Body of pancreas (tissue), 4 donors: Measurements from ENCODE around the gene SNRNP25. TPM values are rescaled to one million over a fixed set of nuclear protein-coding genes. Genes with fewer than 3 reads are reported as not detected.

Source experiments
- ATAC-seq: fragments of 150-250 bp; one replicate; pipeline ENCODE4 v1.9.1; 2016
- DNase-seq, 4 donors: peaks; one replicate each; pipeline ENCODE4 v3.0.0-alpha.2; 2019
- H3K27ac ChIP-seq, 4 donors: fragments of 200-600 bp; sonication (generic); 1 replicate in 3 of 4; 2 replicates in 1 of 4; pipeline versions ENCODE4 v1.5.1 to v1.6.1; 2016 to 2019; ENCODE audit warnings: mild to moderate bottlenecking in 1 of 4, mixed read lengths in 1 of 4, moderate library complexity in 1 of 4
- H3K27me3 ChIP-seq, 2 donors: fragments of 200-600 bp; sonication (generic); one replicate each; pipeline ENCODE4 v1.6.0; 2016; ENCODE audit warnings: mild to moderate bottlenecking in 1 of 2
- H3K36me3 ChIP-seq, 2 donors: fragments of 200-600 bp; sonication (generic); replicated peaks in 1 of 2; 2 replicates each; pipeline ENCODE4 v1.5.1; 2016; ENCODE audit warnings: low read depth in 2 of 2; ENCODE audit not compliant: insufficient read depth in 1 of 2
- H3K4me1 ChIP-seq: fragments of 200-600 bp; sonication (generic); one replicate; pipeline ENCODE4 v1.6.0; 2016
- H3K4me3 ChIP-seq, 2 donors: fragments of 200-600 bp; sonication (generic); 1 replicate in 1 of 2; 2 replicates in 1 of 2; pipeline ENCODE4 v1.5.1; 2016 to 2019
- H3K9me3 ChIP-seq, 3 donors: fragments of 200-600 bp; sonication (generic); 1 replicate in 2 of 3; 2 replicates in 1 of 3; pipeline ENCODE4 v1.5.1; 2016
- CTCF ChIP-seq, 7 experiments: fragments of 450-650 bp in 4 of 7; fragments of 200-600 bp in 3 of 7; sonication (generic) in 3 of 7; IDR thresholded peaks; one replicate each; pipeline ENCODE4 v1.5.1; 2016 to 2019; ENCODE audit warnings: antibody characterized with exemption in 7 of 7
- POLR2A ChIP-seq, 3 donors: fragments of 450-650 bp; IDR thresholded peaks; one replicate each; pipeline ENCODE4 v1.6.1; 2016; ENCODE audit warnings: antibody characterized with exemption in 3 of 3, mild to moderate bottlenecking in 2 of 3
- WGBS, 2 donors: methylation state at CpG; one replicate each; pipeline ENCODE4 v1.1.5; 2017; 5-methylcytosine and 5-hydroxymethylcytosine counted together
- intact Hi-C: fragments of 100-400 bp; cut with DNase I; formaldehyde crosslinking; loops from one replicate; pipeline ENCODE4 v1.15.1; 2023
- total RNA-seq, 2 donors: library from RNA; depleted of rRNA; stranded (reverse); fragments of >200 nt; gene quantifications; one replicate each; pipeline ENCODE4 v1.1.0, GENCODE V29; 2016

SNRNP25 gene
- total RNA-seq, 2 donors from 2014 or later, result 13.2 to 13.5 TPM

GRCh38 chr16:62283-62967 is 8.8 kb downstream of the SNRNP25 start:
- intact Hi-C loops, result no loop called here
- H3K9me3 ChIP-seq, result no peaks in the 10 kb centered on the region
- 91 to 93% methylated on average over 17 to 22 of the region's 34 CpGs for WGBS, 2 donors
- H3K4me3 ChIP-seq, result no peak overlapping the region
- no peak overlapping the region for H3K27ac ChIP-seq
- no peak for DNase-seq
- peaks cover 7% of the 10 kb centered on the region for H3K4me1 ChIP-seq
- TF ChIP-seq CTCF (IDR thresholded peaks at IDR 0.05), result no peak
- no peak for TF ChIP-seq POLR2A (IDR thresholded peaks at IDR 0.05)
- no peaks in the 10 kb centered on the region for H3K27me3 ChIP-seq
- peaks cover 0 to 3% of the 10 kb centered on the region in 2 donors for H3K36me3 ChIP-seq
- no peak for ATAC-seq

- peaks cover 0 to 3% of the 10 kb centered on the region in 2 donors for H3K36me3 ChIP-seq
- intact Hi-C loops, result no loop called here
- DNase-seq, result no peak
These were observed 9.4 kb downstream of the SNRNP25 start for GRCh38 chr16:62968-63391.

GRCh38 chr16:63466-63865 is 9.8 kb downstream of the SNRNP25 start:
- 91 to 100% methylated on average over 1 to 12 of the region's 16 CpGs for WGBS, 2 donors
- no peak for ATAC-seq
- Histone ChIP-seq H3K27me3 (no peaks in the 10 kb centered on the region), H3K27ac (no peak overlapping the region), H3K4me1 (peaks cover 7% of the 10 kb centered on the region), H3K36me3 (peaks cover 0 to 3% of the 10 kb centered on the region in 2 donors), H3K9me3 (no peaks in the 10 kb centered on the region), H3K4me3 (no peak overlapping the region)
- no peak for DNase-seq
- TF ChIP-seq CTCF (IDR thresholded peaks at IDR 0.05) (no peak), POLR2A (IDR thresholded peaks at IDR 0.05) (no peak)
- intact Hi-C loops, result no loop called here

More at GRCh38 chr16:62968-63391, 9.4 kb downstream of the SNRNP25 start:
- Histone ChIP-seq H3K4me3 (no peak overlapping the region), H3K27ac (no peak overlapping the region), H3K4me1 (peaks cover 7% of the 10 kb centered on the region), H3K9me3 (no peaks in the 10 kb centered on the region), H3K27me3 (no peaks in the 10 kb centered on the region)
- TF ChIP-seq POLR2A (IDR thresholded peaks at IDR 0.05) (no peak), CTCF (IDR thresholded peaks at IDR 0.05) (no peak)
- 82 to 95% methylated on average over 3 to 21 of the region's 21 CpGs for WGBS, 2 donors
- no peak for ATAC-seq

GRCh38 chr16:63998-64913 is 10.6 kb downstream of the SNRNP25 start:
- H3K27me3 ChIP-seq, result no peaks in the 10 kb centered on the region
- H3K27ac ChIP-seq, result no peak overlapping the region
- TF ChIP-seq CTCF (IDR thresholded peaks at IDR 0.05) (no peak), POLR2A (IDR thresholded peaks at IDR 0.05) (no peak)
- ATAC-seq (no peak), DNase-seq (no peak)
- H3K4me3 ChIP-seq, result no peak overlapping the region
- peaks cover 0 to 3% of the 10 kb centered on the region in 2 donors for H3K36me3 ChIP-seq
- intact Hi-C loops, result no loop called here
- 88 to 91% methylated on average over 15 to 22 of the region's 25 CpGs for WGBS, 2 donors
- H3K4me1 ChIP-seq, result peaks cover 11% of the 10 kb centered on the region
- no peaks in the 10 kb centered on the region for H3K9me3 ChIP-seq
